AG09309 (cell line): ENCODE results near the gene KLHL36.
"Not testable (repeated sequence)": the region's sequence is repeated elsewhere in the genome, so short reads cannot be mapped to it uniquely, and the experiment has no call there.

ENCODE experiments used
- DNase-seq: peaks from one replicate; pipeline ENCODE4 v3.0.0-alpha.2; 2010; ENCODE audit warnings: low read depth
- H3K4me3 ChIP-seq: 2 replicates; pipeline ENCODE4 v1.5.1; 2011; ENCODE audit warnings: mild to moderate bottlenecking, low read depth, low read length, moderate library complexity; ENCODE audit not compliant: control insufficient read depth
- CTCF ChIP-seq: IDR thresholded peaks from 2 replicates; pipeline ENCODE4 v1.5.1; 2011; ENCODE audit warnings: mild to moderate bottlenecking, low read depth, low read length, inconsistent platforms; ENCODE audit not compliant: insufficient read depth, control insufficient read depth; ENCODE audit errors: missing control alignments

The KLHL36 gene

GRCh38 chr16:84631153-84631466 lies 17.2 kb upstream of the KLHL36 start:
- no peak for DNase-seq
- no peak overlapping the region for H3K4me3 ChIP-seq
- TF ChIP-seq CTCF, result no peak

GRCh38 chr16:84631886-84632285 lies 16.4 kb upstream of the KLHL36 start:
- no peak for TF ChIP-seq CTCF
- DNase-seq, result no peak
- no peak overlapping the region for H3K4me3 ChIP-seq

- not testable (repeated sequence) for H3K4me3 ChIP-seq, DNase-seq
Measured at GRCh38 chr16:84632862-84633261, 15.4 kb upstream of the KLHL36 start.

GRCh38 chr16:84633622-84634021 lies 14.7 kb upstream of the KLHL36 start:
- DNase-seq, result no peak
- no peak for TF ChIP-seq CTCF
- H3K4me3 ChIP-seq, result no peak overlapping the region

- no peak overlapping the region for H3K4me3 ChIP-seq
- DNase-seq, result no peak
- TF ChIP-seq CTCF, result no peak
Measured at GRCh38 chr16:84635702-84636101, 12.6 kb upstream of the KLHL36 start.

- no peak for DNase-seq
- no peak for TF ChIP-seq CTCF
- H3K4me3 ChIP-seq, result no peak overlapping the region
Measured at GRCh38 chr16:84637709-84638108, 10.6 kb upstream of the KLHL36 start.

- H3K4me3 ChIP-seq, result no peak overlapping the region
- no peak for TF ChIP-seq CTCF
- DNase-seq, result no peak
Measured at GRCh38 chr16:84638231-84638806, 10.0 kb upstream of the KLHL36 start.
